ENCODE measurements around the gene RSAD1.
"Not testable (repeated sequence)": the region's sequence is repeated elsewhere in the genome, so short reads cannot be mapped to it uniquely, and the experiment has no call there.

DNA sequence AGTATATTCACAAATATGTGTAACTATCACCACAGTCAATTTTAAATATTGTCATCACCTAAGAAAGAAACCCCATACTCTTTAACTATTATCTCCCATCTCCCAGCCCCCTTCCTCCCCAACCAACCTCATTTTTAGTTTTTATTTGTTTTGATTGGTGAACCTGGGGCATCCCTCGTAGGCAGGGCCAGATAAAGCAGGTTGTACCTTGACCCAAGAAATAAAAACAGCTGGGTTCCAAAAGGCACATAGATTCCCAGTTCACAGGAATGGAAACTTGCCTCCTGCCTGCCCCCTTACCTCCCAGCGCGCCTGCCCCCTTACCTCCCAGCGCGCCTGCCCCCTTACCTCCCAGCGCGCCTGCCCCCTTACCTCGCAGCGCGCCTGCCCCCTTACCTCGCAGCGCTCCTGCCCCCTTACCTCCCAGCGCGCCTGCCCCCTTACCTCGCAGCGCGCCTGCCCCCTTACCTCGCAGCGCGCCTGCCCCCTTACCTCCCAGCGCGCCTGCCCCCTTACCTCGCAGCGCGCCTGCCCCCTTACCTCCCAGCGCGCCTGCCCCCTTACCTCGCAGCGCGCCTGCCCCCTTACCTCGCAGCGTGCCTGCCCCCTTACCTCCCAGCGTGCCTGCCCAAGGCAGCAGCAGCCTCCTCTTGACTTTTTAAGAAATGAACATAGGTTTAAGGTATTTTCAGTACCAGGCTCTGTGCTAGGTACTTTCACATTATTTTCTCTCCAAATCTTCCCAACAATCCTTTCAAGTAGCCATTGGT lies 2.7 kb upstream of the RSAD1 start:
- TF ChIP-seq, protein P1, sequence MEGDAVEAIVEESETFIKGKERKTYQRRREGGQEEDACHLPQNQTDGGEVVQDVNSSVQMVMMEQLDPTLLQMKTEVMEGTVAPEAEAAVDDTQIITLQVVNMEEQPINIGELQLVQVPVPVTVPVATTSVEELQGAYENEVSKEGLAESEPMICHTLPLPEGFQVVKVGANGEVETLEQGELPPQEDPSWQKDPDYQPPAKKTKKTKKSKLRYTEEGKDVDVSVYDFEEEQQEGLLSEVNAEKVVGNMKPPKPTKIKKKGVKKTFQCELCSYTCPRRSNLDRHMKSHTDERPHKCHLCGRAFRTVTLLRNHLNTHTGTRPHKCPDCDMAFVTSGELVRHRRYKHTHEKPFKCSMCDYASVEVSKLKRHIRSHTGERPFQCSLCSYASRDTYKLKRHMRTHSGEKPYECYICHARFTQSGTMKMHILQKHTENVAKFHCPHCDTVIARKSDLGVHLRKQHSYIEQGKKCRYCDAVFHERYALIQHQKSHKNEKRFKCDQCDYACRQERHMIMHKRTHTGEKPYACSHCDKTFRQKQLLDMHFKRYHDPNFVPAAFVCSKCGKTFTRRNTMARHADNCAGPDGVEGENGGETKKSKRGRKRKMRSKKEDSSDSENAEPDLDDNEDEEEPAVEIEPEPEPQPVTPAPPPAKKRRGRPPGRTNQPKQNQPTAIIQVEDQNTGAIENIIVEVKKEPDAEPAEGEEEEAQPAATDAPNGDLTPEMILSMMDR (IDR thresholded peaks at IDR 0.05): not testable (repeated sequence)
- TF ChIP-seq POLR2A, POLR2AphosphoS5 (IDR thresholded peaks at IDR 0.05): not testable (repeated sequence)

Measured in suprapubic skin (tissue), 4 donors.